Progenitor cell of endocrine pancreas (in vitro differentiated cells): ENCODE data around the gene MYH14. TPM values are rescaled to one million over a fixed set of nuclear protein-coding genes. Genes with fewer than 3 reads are reported as not detected.
"Not testable (repeated sequence)": the region's sequence is repeated elsewhere in the genome, so short reads cannot be mapped to it uniquely, and the experiment has no call there.

ENCODE experiments used
- DNase-seq: peaks from one replicate; pipeline ENCODE4 v3.0.0; 2021; ENCODE audit warnings: low spot score; ENCODE audit not compliant: unreplicated experiment
- H3K27ac Mint-ChIP-seq: 2 replicates; pipeline ENCODE4 v1.8.0; 2021; ENCODE audit warnings: mild to moderate bottlenecking, moderate library complexity, mixed read lengths
- H3K27me3 Mint-ChIP-seq: 2 replicates; pipeline ENCODE4 v1.8.0; 2021; ENCODE audit warnings: mixed read lengths
- H3K36me3 Mint-ChIP-seq: 2 replicates; pipeline ENCODE4 v1.8.0; 2022; ENCODE audit warnings: mixed read lengths; ENCODE audit not compliant: insufficient read depth
- H3K4me1 Mint-ChIP-seq: 2 replicates; pipeline ENCODE4 v1.8.0; 2021; ENCODE audit warnings: low read depth, mixed read lengths
- H3K4me3 Mint-ChIP-seq: 2 replicates; pipeline ENCODE4 v1.8.0; 2021; ENCODE audit warnings: low read depth, mild to moderate bottlenecking, moderate library complexity, mixed read lengths
- H3K9me3 Mint-ChIP-seq: 2 replicates; pipeline ENCODE4 v1.8.0; 2021; ENCODE audit warnings: low read depth, mixed read lengths
- total RNA-seq: library from RNA; stranded (reverse); gene quantifications from 2 replicates; pipeline ENCODE4 v1.2.1, GENCODE V29; 2021
- TF ChIP-seq, protein P1 (sequence below): fragments of 200-600 bp; sonication (generic); IDR thresholded peaks from one replicate; pipeline ENCODE4 v1.5.0; 2021; ENCODE audit warnings: antibody characterized with exemption, mild to moderate bottlenecking; ENCODE audit not compliant: unreplicated experiment

Gene MYH14
- total RNA-seq, 1 donor from 2014 or later: 65.9 TPM

- Mint-ChIP-seq H3K27me3 (no peaks in the 10 kb centered on the region), H3K36me3 (peaks cover 27% of the 10 kb centered on the region), H3K9me3 (no peaks in the 10 kb centered on the region), H3K4me3 (no peak overlapping the region), H3K4me1 (no peaks in the 10 kb centered on the region), H3K27ac (no peak overlapping the region)
- no peak for DNase-seq
- TF ChIP-seq, protein P1, sequence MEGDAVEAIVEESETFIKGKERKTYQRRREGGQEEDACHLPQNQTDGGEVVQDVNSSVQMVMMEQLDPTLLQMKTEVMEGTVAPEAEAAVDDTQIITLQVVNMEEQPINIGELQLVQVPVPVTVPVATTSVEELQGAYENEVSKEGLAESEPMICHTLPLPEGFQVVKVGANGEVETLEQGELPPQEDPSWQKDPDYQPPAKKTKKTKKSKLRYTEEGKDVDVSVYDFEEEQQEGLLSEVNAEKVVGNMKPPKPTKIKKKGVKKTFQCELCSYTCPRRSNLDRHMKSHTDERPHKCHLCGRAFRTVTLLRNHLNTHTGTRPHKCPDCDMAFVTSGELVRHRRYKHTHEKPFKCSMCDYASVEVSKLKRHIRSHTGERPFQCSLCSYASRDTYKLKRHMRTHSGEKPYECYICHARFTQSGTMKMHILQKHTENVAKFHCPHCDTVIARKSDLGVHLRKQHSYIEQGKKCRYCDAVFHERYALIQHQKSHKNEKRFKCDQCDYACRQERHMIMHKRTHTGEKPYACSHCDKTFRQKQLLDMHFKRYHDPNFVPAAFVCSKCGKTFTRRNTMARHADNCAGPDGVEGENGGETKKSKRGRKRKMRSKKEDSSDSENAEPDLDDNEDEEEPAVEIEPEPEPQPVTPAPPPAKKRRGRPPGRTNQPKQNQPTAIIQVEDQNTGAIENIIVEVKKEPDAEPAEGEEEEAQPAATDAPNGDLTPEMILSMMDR: no peak
Observed at GRCh38 chr19:50222691-50223438, 19.4 kb downstream of the MYH14 start.

DNA sequence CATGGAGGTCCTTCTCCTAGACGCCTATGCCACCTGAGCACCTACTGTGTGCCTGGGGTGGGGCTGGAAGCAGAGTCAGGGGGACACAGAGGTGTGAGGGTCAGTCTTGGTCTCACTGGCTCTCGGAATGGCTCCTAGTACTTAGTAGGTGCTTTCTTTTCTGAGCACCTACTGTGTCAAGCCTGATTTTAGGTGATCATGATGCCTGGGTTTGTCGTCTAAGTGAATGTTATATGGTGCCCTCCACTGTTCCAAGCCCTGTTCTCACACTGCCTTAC is 20.0 kb downstream of the MYH14 start:
- no peaks in the 10 kb centered on the region for H3K9me3 Mint-ChIP-seq
- no peaks in the 10 kb centered on the region for H3K27me3 Mint-ChIP-seq
- no peak overlapping the region for H3K27ac Mint-ChIP-seq
- no peak overlapping the region for H3K4me3 Mint-ChIP-seq
- no peaks in the 10 kb centered on the region for H3K4me1 Mint-ChIP-seq
- DNase-seq: no peak
- TF ChIP-seq, protein P1: no peak
- peaks cover 27% of the 10 kb centered on the region for H3K36me3 Mint-ChIP-seq

DNA sequence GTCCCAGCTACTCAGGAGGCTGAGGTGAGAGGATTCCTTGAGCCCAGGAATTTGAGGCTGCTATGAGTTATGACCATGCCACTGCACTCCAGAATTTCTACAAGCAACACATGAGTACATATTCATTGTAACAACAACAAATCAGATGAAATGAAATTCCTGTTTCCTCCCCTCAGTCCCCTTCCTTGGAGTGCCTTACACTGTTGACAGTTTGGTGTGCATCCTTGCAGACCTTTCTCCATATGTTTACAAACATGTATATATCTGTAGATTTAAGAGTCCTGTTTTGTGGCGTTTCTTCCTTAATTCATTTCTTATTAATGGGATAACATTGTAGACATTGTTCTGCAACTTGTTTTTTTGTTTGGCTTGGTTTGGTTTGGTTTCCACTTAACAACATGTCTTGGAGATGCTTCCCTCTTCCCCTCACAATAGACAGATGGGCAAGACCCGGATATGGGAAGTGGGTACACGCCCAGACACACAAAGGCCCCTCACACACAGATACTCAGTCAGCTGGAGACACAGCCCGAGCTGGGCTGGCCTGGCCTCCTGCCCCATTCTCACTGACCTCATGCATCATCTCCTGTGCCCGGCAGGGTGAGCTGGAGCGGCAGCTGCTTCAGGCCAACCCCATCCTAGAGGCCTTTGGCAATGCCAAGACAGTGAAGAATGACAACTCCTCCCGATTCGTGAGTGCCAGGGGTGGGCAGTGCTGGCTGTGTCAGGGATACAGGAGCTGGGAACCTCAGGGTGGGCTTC is 21.7 kb downstream of the MYH14 start:
- TF ChIP-seq, protein P1: no peak
- DNase-seq: no peak
- peaks cover 34% of the 10 kb centered on the region for H3K36me3 Mint-ChIP-seq
- H3K9me3 Mint-ChIP-seq: no peaks in the 10 kb centered on the region
- H3K27me3 Mint-ChIP-seq: peaks cover 8% of the 10 kb centered on the region
- H3K4me3 Mint-ChIP-seq: no peak overlapping the region
- H3K4me1 Mint-ChIP-seq: no peaks in the 10 kb centered on the region
- H3K27ac Mint-ChIP-seq: peak overlapping the region; percentile 56

DNA sequence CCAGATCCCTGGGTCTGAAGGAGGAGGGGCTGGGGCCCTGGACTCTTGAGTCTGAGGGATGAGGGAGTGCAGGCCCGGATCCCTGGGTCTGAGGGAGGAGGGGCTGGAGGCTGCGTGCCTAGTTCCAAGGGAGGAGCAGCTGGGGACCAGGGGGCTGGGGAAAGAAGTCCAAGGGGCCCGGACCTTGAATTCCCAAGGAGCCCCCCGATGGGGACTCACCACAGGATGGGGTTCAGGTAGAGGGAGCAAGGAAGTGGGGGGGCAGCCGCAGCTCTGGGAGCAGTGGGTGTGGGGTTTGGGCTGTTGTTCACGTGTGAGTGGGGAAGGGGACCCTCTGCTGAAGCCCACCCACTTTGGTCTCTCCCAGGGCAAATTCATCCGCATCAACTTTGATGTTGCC is 23.1 kb downstream of the MYH14 start:
- H3K36me3 Mint-ChIP-seq: peaks cover 34% of the 10 kb centered on the region
- H3K4me1 Mint-ChIP-seq: no peaks in the 10 kb centered on the region
- no peak overlapping the region for H3K4me3 Mint-ChIP-seq
- TF ChIP-seq, protein P1: no peak
- no peak overlapping the region for H3K27ac Mint-ChIP-seq
- H3K27me3 Mint-ChIP-seq: peaks cover 14% of the 10 kb centered on the region
- DNase-seq: no peak
- no peaks in the 10 kb centered on the region for H3K9me3 Mint-ChIP-seq

DNA sequence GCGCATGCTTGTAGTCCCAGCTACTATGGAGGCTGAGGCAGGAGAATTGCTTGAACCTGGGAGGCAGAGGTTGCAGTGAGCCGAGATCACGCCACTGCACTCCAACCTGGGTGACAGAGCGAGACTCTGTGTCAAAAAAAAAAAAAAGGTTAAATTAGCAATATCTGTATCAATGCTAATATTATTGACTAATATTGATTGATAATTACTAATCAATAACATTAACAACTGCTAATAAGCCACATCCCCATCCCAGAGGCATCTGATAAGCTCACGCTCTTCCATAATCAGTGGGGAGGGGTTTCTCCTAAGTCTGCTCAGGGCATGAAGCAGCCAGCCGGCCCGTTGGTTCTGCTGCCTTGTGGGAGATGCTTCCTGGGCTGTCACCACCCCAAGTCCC is 24.7 kb downstream of the MYH14 start:
- DNase-seq, H3K4me1 Mint-ChIP-seq, H3K9me3 Mint-ChIP-seq, H3K4me3 Mint-ChIP-seq: not testable (repeated sequence)
- Mint-ChIP-seq H3K27me3 (peaks cover 14% of the 10 kb centered on the region), H3K36me3 (peaks cover 28% of the 10 kb centered on the region), H3K27ac (peak overlapping the region; percentile 52)
